GM12872 (cell line): Measurements from ENCODE around the gene OR13C2.
"Not testable (repeated sequence)": the region's sequence is repeated elsewhere in the genome, so short reads cannot be mapped to it uniquely, and the experiment has no call there.

Source experiments
- CTCF ChIP-seq: IDR thresholded peaks from 3 replicates; pipeline ENCODE4 v1.5.1; 2011; ENCODE audit warnings: low read depth, mild to moderate bottlenecking, low read length, moderate library complexity; ENCODE audit not compliant: insufficient read depth

The OR13C2 gene

GRCh38 chr9:104606152-104606551 is 725 bp upstream of the OR13C2 start:
- no peak for TF ChIP-seq CTCF

GRCh38 chr9:104604801-104605200 is 626 bp downstream of the OR13C2 start:
- TF ChIP-seq CTCF: no peak

- TF ChIP-seq CTCF: not testable (repeated sequence)
These were observed 6.1 kb downstream of the OR13C2 start, which contains the start of gene OR13C5 for GRCh38 chr9:104599313-104599712. Gene OR13C5 (minus strand): TSS chr9:104599413. CDS start chr9:104599413, 0 bp downstream.

GRCh38 chr9:104589626-104590025 is 15.8 kb downstream of the OR13C2 start:
- TF ChIP-seq CTCF: no peak

- TF ChIP-seq CTCF: no peak
These were observed 18.8 kb downstream of the OR13C2 start for GRCh38 chr9:104586496-104587180.

- TF ChIP-seq CTCF: no peak
These were observed 24.9 kb downstream of the OR13C2 start for GRCh38 chr9:104580562-104580961.

- no peak for TF ChIP-seq CTCF
These were observed 28.2 kb downstream of the OR13C2 start for GRCh38 chr9:104577263-104577662.
